Activated CD8-positive, alpha-beta memory T cell treated with anti-CD3 and anti-CD28 coated beads, Interleukin-2, amount 50 U/mL, for 4 hours (primary cell): ENCODE data around the gene TDRD3.

ENCODE experiments used
- DNase-seq: peaks from one replicate; pipeline ENCODE4 v3.0.0-alpha.2; 2020

TDRD3 gene

DNA sequence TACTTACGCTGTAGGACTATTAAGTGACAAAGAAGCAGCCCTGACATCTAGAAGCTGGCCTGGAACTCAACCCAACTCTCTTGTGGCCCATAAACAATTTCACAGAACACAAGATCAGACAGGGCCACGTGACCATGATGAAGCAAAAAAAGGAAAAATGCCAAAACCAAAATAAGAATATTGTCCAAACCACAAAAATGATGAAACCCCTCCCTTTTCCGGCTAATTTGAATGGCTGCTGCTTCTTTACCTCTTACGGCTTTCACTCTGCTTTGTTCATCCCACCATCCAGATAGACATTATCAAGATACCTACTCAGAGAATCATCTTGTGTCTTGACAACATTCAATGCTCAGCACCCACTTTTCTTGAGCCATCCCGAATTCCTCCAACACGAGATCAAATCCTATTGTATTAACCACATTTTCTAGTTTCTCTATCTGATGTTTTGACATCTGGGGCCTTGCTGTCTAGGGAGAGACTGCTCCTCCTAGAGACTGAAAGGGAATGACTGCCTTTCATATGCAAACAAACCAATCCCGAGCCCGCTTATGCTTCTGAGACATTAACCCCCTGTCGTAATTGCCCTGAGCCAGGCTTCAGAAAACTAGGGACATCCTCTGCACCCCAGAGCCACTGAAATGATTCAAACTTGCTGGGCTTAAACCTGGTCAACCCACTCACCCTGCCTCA is 186.3 kb downstream of the TDRD3 start:
- no peak for DNase-seq

DNA sequence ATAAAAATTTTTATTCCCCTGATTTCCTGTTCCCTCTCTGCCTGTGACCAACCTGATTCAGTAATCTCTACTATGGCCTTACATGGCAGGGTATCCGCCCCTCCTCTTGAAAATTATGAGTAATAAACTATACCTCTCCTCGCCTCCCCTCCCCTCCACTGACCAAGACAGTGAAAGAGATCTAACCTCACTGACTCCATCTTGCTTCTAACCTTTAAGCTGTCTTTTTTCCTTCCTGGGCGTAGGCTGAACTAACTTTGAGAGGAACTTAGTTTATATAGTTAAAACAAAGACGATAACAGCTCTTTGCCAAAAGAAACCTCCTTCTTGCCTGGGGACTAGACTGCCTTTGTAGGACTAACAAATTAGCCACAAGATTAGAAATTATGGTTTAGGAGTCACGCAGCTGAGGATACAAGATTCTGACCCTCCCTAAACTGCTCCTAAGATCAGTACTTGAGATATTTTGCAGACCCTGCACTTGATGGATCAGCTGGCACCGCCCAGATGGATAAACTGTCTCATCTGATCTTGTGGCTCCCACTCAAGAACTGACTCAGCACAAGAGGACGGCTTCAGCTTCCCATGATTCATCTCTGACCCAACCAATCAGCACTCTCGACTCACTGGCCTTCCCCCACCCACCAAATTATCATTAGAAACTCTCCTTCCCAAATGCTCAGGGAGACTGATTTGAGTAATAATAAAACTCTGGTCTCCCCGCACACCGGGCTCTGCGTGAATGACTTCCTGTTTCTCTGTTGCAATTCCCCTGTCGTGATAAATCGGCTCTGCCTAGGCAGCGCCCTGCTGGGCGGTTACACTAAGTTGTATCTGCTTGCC is 187.1 kb downstream of the TDRD3 start:
- DNase-seq: no peak

DNA sequence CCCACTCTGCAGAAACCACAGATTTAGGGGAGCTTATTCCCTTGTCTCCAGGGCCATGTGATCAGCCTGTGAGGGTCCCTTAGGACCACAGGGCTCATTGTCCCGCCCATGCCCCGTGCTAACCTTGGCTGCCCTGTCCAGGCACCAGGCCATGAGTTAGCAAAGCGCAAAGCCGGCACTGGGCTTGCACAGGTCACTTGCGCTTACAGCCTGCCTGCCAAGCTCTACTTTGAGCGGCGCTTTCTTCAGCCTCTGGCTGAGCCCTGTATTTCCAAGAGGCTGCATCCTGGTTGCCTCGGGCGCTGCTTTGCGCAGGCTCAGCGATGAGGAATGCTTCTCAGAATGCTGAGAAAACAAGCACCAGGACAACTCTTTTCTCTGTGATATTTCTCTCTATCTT is 188.0 kb downstream of the TDRD3 start:
- no peak for DNase-seq

DNA sequence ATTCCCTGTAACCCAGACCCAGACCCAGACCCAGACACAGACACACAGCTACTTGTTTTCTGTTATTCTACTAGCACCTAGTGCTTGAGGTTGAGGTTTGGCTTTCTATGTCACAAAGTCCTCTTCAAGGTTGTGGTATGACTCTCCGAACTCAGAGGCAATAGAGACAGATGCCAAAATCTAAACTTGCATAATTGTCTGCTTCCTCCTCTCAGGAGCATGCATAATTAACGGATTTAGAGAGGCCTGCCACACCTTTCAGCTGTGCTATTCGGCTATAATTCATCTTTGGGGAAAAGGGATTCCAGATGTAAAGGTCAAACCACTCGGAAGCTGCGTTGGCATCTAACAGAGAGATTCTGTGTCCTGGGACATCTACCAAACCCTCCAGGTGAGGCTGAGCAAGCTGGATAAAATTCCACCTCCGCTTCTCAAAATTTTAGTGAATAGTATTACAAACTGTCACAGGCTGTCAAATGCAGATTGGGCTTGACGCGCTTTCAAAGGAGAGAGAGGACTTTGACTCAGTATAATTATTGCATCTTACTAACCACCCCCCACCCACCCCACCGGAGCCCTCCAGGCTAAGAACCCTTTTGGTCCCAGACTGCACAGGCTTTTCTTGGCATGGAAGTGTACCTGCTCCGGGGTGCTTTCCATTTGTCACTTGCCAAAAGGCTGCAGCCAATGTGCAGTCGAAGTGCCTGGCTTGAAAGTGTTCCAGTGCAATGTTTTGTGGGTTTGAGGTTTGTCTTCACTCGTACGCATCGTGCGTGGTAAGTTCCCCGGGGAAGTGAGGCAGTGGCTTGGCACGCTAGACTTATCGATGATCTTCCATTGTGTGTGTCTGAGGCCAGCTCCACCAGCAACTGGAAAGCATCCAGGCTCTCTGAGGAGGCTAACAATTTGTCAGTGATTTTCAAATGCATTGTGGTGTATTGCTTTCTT is 194.1 kb downstream of the TDRD3 start:
- no peak for DNase-seq

DNA sequence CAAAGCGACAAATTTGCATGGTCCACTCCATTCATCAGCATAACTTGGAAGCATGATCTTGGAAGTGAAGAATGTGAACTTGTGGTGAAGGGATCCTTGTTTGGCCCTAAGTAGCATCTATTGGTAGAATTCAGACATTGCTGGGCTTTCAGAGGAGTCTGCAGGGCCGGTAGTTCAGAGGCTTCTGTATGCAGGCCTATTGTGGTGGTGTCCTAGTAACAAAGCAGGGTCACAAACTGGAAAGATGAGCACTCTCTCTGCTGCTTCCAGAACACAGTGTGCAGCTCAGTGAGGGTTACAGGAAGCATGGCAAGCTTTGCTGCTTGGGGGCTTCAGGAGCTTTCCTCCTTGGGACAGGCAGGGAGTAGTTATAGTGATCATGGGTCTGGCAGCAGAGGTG is 206.0 kb downstream of the TDRD3 start:
- DNase-seq: no peak

DNA sequence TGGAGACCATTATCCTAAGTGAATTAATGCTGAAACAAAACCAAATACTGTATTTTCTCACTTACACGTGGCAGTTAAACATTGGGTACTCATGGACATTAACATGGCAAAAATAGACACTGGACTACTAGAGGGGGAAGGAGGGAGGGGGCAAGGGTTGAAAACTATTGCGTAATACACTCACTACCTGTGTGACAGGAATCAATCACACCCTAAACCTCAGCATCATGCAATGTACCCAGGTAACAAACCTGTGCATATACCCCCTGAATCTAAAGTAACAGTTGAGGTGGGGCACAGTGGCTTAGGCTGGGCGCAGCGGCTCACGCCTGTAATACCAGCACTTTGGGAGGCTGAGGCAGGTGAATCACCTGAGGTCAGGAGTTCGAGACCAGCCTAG is 207.0 kb downstream of the TDRD3 start:
- no peak for DNase-seq

DNA sequence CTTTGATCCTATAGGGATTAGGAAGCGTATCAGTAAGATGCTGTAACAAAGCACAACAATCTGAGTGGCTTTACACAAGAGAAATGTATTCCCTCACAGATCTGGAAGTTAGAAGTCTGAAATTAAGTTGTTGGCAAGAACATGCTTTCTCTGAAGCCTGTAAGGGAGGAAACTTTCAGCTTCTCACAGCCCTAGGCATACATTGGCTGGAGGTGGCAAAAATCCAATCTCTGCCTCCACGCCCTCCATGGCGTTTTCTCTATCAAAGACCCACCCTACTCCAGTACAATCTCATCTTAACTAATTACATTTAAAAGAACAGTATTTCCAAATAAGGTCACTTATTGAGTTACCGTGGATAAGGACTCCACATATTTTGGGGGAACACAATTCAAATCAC is 211.9 kb downstream of the TDRD3 start:
- no peak for DNase-seq

DNA sequence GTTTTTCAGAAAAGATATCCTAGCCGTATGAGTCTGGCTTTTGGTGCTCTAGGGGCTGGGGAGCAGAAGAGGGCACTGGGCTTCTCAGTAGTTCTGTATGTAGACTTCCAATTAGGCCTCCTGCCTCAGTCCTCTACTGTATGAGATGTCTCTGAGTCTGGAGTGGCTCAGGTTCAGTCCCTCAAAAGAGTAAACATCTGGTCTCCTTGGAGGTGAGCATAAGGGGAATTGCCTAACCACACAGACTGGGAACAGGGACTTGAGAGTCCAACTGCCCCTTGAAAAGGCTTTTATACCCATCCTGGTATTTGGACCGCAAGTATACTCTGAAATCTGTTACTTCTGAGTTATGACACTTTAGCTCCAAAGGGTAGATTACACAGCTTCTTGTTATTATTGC is 214.5 kb downstream of the TDRD3 start:
- no peak for DNase-seq

DNA sequence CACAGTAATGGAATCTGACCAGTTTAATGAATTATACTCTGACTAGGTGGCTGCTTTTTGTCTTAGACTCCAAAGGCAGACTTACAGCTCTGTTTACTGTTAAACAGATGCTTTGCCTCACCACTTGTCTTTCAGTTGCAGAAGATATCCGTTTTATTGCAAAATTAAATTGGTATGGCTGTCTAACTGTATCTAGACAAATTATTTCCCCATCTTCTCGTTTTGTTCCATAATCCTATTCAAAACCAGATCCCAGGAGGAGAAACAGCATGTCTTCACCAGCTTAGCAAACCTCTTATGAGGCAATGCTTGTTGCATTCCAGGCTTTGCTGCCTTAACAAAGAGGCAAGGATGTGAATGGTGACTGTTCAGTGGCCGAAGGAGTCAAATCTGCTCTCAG is 215.6 kb downstream of the TDRD3 start:
- DNase-seq: no peak

DNA sequence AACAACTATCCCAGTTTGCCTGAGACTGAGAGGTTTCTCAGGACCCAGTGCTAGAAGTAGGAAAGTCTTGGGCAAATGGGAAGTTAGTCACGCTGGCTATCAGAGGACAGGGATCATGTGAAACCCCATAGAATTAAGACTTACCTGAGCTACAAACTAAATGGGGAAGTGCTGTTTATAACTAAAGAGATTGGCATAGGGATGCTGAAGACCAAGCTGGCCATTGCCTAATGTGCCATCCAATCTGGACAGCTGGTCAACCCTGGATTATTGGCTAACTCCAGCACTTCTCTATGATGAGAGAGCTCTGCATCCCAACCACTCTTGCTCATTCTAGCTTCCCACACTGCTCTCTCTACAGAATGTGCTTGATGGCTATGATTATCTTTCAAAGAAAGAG is 216.1 kb downstream of the TDRD3 start:
- DNase-seq: no peak

DNA sequence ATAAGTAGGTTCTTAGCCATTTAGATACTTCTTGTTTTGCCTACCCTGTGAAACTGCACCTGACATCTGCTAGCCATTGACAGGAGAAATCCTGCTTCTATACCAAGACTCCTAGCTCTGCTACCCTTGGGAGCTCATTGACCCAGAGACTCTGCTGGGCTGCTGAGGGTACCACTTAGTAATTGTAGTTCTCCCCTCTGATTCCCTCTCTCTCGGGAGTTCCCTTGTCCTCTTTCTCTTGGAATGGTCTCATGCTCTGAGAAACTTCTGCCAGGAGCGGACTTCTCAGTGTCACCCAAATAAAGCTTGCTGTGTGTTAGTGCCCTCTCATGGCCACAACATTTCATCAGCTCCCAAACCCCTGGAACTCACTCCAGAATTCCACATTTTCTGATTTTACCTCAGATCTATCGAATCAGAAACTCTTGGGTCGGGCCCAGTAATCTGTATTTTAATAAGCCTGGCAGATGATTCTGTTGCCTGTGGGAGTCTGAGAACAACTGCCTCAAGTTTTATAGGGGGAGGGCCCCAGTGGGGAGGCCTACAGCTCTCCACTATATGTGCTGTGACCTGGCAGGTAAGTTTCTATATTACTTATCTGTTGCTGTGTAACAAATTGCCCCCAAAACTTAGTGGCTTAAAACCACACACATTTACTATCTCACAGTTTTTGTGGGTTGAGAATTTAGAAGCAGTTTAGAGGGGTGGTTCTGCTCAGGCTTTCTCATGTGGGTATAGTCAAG is 221.1 kb downstream of the TDRD3 start:
- no peak for DNase-seq

DNA sequence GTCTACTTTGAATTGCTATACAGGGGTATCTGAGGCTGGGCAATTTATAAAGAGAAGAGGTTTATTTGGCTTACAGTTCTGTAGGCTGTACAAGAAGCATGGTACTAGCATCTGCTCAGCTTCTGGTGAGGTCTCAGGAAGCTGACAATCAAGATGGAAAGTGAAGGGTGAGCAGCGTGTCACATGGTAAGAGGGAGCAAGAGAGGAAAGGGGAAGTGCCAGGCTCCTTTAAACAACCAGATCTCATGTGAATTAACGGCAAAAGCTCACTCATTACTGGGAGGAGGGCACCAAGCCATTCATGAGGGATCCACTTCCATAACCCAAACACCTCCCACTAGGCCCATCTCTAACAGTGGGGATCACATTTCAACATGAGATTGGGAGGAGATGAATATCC is 222.4 kb downstream of the TDRD3 start:
- no peak for DNase-seq

DNA sequence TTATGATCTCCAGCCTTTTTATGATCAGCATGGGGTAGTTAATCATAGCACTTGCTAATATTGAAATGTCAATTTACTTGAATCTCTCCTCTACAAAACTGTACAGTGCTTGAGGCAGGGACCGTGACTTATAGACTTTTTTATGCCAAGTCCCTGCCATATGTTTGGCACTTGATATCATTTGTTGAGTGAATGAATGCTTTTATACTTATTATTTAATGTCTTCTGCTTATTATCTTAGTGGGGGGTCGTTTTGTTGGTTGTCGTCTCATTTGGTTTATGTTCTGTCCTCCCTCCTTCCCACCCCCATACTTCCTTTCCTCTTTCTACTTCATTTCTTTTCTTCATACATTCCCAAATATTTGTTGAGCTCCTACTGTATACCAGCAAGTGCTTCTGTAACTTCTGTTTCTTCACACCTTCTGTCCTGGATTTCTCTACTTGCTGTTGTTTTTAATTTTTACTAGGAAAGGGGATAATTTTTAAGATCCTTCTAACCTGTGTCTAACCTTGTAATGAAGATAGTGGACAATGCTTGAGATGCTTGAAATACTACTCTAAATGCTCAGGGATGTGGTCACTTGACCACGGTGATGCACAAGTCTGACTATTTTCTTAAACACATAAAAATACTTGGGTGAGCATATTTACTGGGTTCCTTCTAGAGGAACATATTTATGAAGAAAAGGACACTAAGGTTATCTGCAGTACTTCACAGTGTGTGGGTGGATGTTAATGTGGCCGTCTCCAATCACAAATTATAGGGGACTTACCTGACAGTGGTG is 223.8 kb downstream of the TDRD3 start:
- no peak for DNase-seq

DNA sequence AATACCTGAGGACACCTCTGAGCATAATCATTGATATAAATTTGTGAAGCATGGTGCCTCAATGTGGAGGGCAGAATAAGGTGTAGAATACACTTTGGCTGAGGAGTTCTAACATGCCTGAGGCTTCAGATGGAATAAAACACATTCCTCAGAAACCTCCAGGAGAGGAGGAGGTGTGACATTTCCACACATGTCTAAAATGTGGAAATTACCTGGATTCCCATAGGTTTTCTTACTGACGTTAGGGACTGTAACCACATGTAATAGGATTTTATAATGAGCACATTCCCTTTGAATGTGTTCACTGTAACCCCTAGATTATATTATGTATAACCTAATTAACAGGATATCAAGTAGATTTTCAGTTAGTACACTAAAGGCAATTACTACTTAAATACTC is 226.1 kb downstream of the TDRD3 start:
- no peak for DNase-seq
